ENCODE data around the gene OBSCN. TPM values are rescaled to one million over a fixed set of nuclear protein-coding genes. Genes with fewer than 3 reads are reported as not detected.
A peak's percentile ranks its signal among the peaks of the same experiment; 100 is the strongest.

The OBSCN gene
- total and polyA plus RNA-seq, 5 experiments from 2014 or later = 0.56 to 102 (median 4.9) TPM

GRCh38 chr1:228205526-228206436 is 2.1 kb upstream of the OBSCN start:
- ATAC-seq (no peak), DNase-seq (peak in 1 of 10 donors; percentile 14)
- H3K27ac Mint-ChIP-seq = no peak overlapping the region
- H3K36me3 Mint-ChIP-seq = peaks cover 0 to 6% (median under 1%) of the 10 kb centered on the region in 3 donors
- H3K27me3 Mint-ChIP-seq = peaks cover 7 to 26% (median 10%) of the 10 kb centered on the region in 5 donors
- no peak overlapping the region for H3K4me3 Mint-ChIP-seq
- H3K9me3 Mint-ChIP-seq = peaks cover 0 to 3% (median 0%) of the 10 kb centered on the region in 9 donors
- peaks cover 0 to 3% (median under 1%) of the 10 kb centered on the region in 4 donors for H3K4me1 Mint-ChIP-seq
- POLR2A ChIA-PET = interaction anchor here (0.9 kb wide), 1 partner anchor 8 kb away, joined by 3 read pairs; no protein-coding TSS in a partner anchor

- H3K4me1 Mint-ChIP-seq = peaks cover 0 to 8% (median 4%) of the 10 kb centered on the region in 4 donors
- no peak overlapping the region for H3K4me3 Mint-ChIP-seq
- no peaks in the 10 kb centered on the region for H3K9me3 Mint-ChIP-seq
- no peaks in the 10 kb centered on the region for H3K36me3 Mint-ChIP-seq
- POLR2A ChIA-PET = no interaction called here
- DNase-seq (peak in 1 of 10 donors; percentile 15), ATAC-seq (no peak)
- H3K27me3 Mint-ChIP-seq = peaks cover 7 to 21% (median 10%) of the 10 kb centered on the region in 5 donors
- H3K27ac Mint-ChIP-seq = no peak overlapping the region
Measured at GRCh38 chr1:228206582-228207351, 1.1 kb upstream of the OBSCN start.

DNA sequence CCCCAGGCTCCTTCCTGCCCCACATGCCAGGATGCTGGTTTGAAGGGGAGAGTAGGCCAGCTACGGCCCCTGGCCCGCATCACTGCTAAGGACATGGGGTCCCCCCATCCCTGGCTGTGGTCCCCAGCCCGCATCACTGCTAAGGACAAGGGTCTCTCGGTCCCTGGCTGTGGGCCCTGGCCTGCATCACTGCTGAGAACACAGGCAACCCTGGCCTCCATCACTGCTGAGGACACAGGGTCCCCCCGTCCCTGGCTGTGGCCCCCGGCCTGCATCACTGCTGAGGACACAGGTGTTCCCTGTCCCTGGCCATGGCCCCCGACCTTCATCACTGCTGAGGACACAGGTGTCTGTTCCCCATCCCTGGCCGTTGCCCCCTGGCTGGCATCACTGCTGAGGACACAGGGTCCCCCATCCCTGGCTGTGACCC is 448 bp upstream of the OBSCN start:
- H3K27me3 Mint-ChIP-seq = peaks cover 7 to 21% (median 10%) of the 10 kb centered on the region in 5 donors
- POLR2A ChIA-PET = no interaction called here
- peak in 1 of 10 donors; percentile 16 for DNase-seq
- H3K4me3 Mint-ChIP-seq = no peak overlapping the region
- H3K27ac Mint-ChIP-seq = no peak overlapping the region
- no peaks in the 10 kb centered on the region for H3K9me3 Mint-ChIP-seq
- no peak for ATAC-seq
- no peaks in the 10 kb centered on the region for H3K36me3 Mint-ChIP-seq
- peaks cover 0 to 8% (median 4%) of the 10 kb centered on the region in 4 donors for H3K4me1 Mint-ChIP-seq

GRCh38 chr1:228208831-228209551 is 1.1 kb downstream of the OBSCN start:
- H3K9me3 Mint-ChIP-seq = no peaks in the 10 kb centered on the region
- H3K4me1 Mint-ChIP-seq = peaks cover 2 to 8% (median 6%) of the 10 kb centered on the region in 4 donors
- POLR2A ChIA-PET = interaction anchor here (1.0 kb wide), 1 partner anchor 44 kb away, joined by 4 read pairs; the partner anchor contains the start of gene IBA57
- peaks cover 4 to 16% (median 10%) of the 10 kb centered on the region in 5 donors for H3K27me3 Mint-ChIP-seq
- H3K4me3 Mint-ChIP-seq = no peak overlapping the region
- no peaks in the 10 kb centered on the region for H3K36me3 Mint-ChIP-seq
- DNase-seq = no peak
- H3K27ac Mint-ChIP-seq = no peak overlapping the region
- no peak for ATAC-seq

- Mint-ChIP-seq H3K4me3 (no peak overlapping the region), H3K27me3 (peaks cover 4 to 16% (median 10%) of the 10 kb centered on the region in 5 donors)
- POLR2A ChIA-PET = interaction anchor here (1.0 kb wide), 1 partner anchor 44 kb away, joined by 4 read pairs; the partner anchor contains the start of gene IBA57
Measured at GRCh38 chr1:228209657-228210056, 1.8 kb downstream of the OBSCN start.

GRCh38 chr1:228210076-228210651 is 2.3 kb downstream of the OBSCN start:
- peak overlapping the region in 1 of 10 donors; percentile 7 for H3K27ac Mint-ChIP-seq
- no peak for ATAC-seq
- no peaks in the 10 kb centered on the region for H3K36me3 Mint-ChIP-seq
- peaks cover 3 to 8% (median 6%) of the 10 kb centered on the region in 4 donors for H3K4me1 Mint-ChIP-seq
- peaks cover 2 to 14% (median 10%) of the 10 kb centered on the region in 5 donors for H3K27me3 Mint-ChIP-seq
- POLR2A ChIA-PET = interaction anchor here (1.2 kb wide), 1 partner anchor 44 kb away, joined by 4 read pairs; the partner anchor contains the start of gene IBA57
- DNase-seq = no peak
- no peaks in the 10 kb centered on the region for H3K9me3 Mint-ChIP-seq
- H3K4me3 Mint-ChIP-seq = no peak overlapping the region

More at GRCh38 chr1:228209657-228210056, 1.8 kb downstream of the OBSCN start:
- ATAC-seq (no peak), DNase-seq (no peak)
- Mint-ChIP-seq H3K27ac (no peak overlapping the region), H3K9me3 (no peaks in the 10 kb centered on the region), H3K36me3 (no peaks in the 10 kb centered on the region), H3K4me1 (peaks cover 2 to 8% (median 6%) of the 10 kb centered on the region in 4 donors)

- DNase-seq (peak in 2 of 10 donors; percentile 11 to 22), ATAC-seq (no peak)
- peak overlapping the region in 8 of 10 donors; percentile 19 to 77 (median 52) for H3K27ac Mint-ChIP-seq
- POLR2A ChIA-PET = interaction anchor here (1.2 kb wide), 1 partner anchor 45 kb away, joined by 4 read pairs; the partner anchor contains the start of gene IBA57
- H3K4me3 Mint-ChIP-seq = peak overlapping the region; percentile 30 to 76 (median 65)
- peaks cover 3 to 13% (median 7%) of the 10 kb centered on the region in 4 donors for H3K4me1 Mint-ChIP-seq
- H3K27me3 Mint-ChIP-seq = peaks cover 2 to 8% (median 6%) of the 10 kb centered on the region in 5 donors
- H3K36me3 Mint-ChIP-seq = peaks cover 0 to under 1% (median 0%) of the 10 kb centered on the region in 3 donors
- no peaks in the 10 kb centered on the region for H3K9me3 Mint-ChIP-seq
Measured at GRCh38 chr1:228210712-228211530, 3.1 kb downstream of the OBSCN start.

- no peaks in the 10 kb centered on the region for H3K9me3 Mint-ChIP-seq
- H3K4me3 Mint-ChIP-seq = peak overlapping the region; percentile 30 to 76 (median 65)
- DNase-seq = peak in 2 of 10 donors; percentile 6 to 17
- peaks cover 3 to 18% (median 9%) of the 10 kb centered on the region in 4 donors for H3K4me1 Mint-ChIP-seq
- no peak for ATAC-seq
- peaks cover 0 to 4% (median 0%) of the 10 kb centered on the region in 5 donors for H3K27me3 Mint-ChIP-seq
- H3K36me3 Mint-ChIP-seq = peaks cover 0 to 8% (median 0%) of the 10 kb centered on the region in 3 donors
- POLR2A ChIA-PET = interaction anchor here (0.9 kb wide), 1 partner anchor 46 kb away, joined by 3 read pairs; the partner anchor contains the start of gene IBA57
- H3K27ac Mint-ChIP-seq = peak overlapping the region in 6 of 10 donors; percentile 25 to 77 (median 54)
Measured at GRCh38 chr1:228211531-228212414, 3.9 kb downstream of the OBSCN start.

DNA sequence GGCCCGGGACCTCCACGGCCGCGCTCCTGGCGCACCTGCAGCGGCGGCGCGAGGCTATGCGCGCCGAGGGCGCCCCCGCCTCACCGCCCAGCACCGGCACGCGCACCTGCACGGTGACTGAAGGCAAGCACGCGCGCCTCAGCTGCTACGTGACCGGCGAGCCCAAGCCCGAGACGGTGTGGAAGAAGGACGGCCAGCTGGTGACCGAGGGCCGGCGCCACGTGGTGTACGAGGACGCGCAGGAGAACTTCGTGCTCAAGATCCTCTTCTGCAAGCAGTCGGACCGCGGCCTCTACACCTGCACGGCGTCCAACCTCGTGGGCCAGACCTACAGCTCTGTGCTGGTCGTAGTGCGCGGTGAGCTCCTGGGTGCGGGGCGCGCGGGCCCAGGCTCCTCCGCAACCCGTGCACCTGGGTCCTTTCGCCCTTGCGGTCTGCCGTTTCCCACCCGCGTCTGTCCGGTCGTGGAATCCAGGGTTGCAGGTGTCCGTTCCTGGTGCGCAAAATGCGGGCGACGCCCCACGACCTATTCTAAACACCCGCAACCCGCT is 4.6 kb downstream of the OBSCN start:
- Mint-ChIP-seq H3K9me3 (no peaks in the 10 kb centered on the region), H3K4me1 (peaks cover 3 to 18% (median 9%) of the 10 kb centered on the region in 4 donors), H3K4me3 (peak overlapping the region in 6 of 10 donors; percentile 86 to 94 (median 90)), H3K36me3 (peaks cover 0 to 10% (median 0%) of the 10 kb centered on the region in 3 donors), H3K27ac (peak overlapping the region in 3 of 10 donors; percentile 40 to 89 (median 76)), H3K27me3 (peaks cover 0 to 2% (median 0%) of the 10 kb centered on the region in 5 donors)
- POLR2A ChIA-PET = interaction anchor here (0.9 kb wide), 1 partner anchor 47 kb away, joined by 3 read pairs; the partner anchor contains the start of gene IBA57
- ATAC-seq = no peak
- DNase-seq = peak in 1 of 10 donors; percentile 23
